SK-N-SH treated with all-trans-retinoic acid at 6 μM for 48 hours (cell line): ENCODE results near the gene GOLPH3.
"Not testable (repeated sequence)": the region's sequence is repeated elsewhere in the genome, so short reads cannot be mapped to it uniquely, and the experiment has no call there.

Source experiments
- ARNTL ChIP-seq: fragments of 450-650 bp; formaldehyde crosslinking; IDR thresholded peaks from 2 replicates; pipeline ENCODE4 v1.5.0; 2020; ENCODE audit warnings: low read depth, mild to moderate bottlenecking, moderate library complexity, borderline replicate concordance
- ESRRG ChIP-seq: fragments of 250-450 bp; sonication (Bioruptor Pico); IDR thresholded peaks from 2 replicates; pipeline ENCODE4 v1.6.1; 2021; ENCODE audit warnings: mild to moderate bottlenecking
- GLIS3 ChIP-seq: fragments of 250-450 bp; sonication (Bioruptor Pico); IDR thresholded peaks from 2 replicates; pipeline ENCODE4 v1.5.0; 2020; ENCODE audit warnings: mild to moderate bottlenecking, moderate library complexity
- OSR1 ChIP-seq: fragments of 250-450 bp; sonication (Bioruptor Pico); IDR thresholded peaks from 2 replicates; pipeline ENCODE4 v1.8.0; 2022; ENCODE audit warnings: moderate library complexity, mild to moderate bottlenecking, inconsistent platforms
- PPARA ChIP-seq: fragments of 250-450 bp; sonication (Bioruptor Pico); IDR thresholded peaks from 2 replicates; pipeline ENCODE4 v1.5.0; 2020; ENCODE audit warnings: mild to moderate bottlenecking, borderline replicate concordance
- RARB ChIP-seq: fragments of 250-450 bp; sonication (Bioruptor Pico); IDR thresholded peaks from 2 replicates; pipeline ENCODE4 v1.8.0; 2021; ENCODE audit warnings: mild to moderate bottlenecking, moderate library complexity
- SNAI2 ChIP-seq: fragments of 250-450 bp; sonication (Bioruptor Pico); IDR thresholded peaks from 2 replicates; pipeline ENCODE4 v1.5.0; 2020; ENCODE audit warnings: mild to moderate bottlenecking, moderate library complexity
- TCF4 ChIP-seq: fragments of 250-450 bp; sonication (Bioruptor Pico); IDR thresholded peaks from 2 replicates; pipeline ENCODE4 v1.8.0; 2021; ENCODE audit warnings: mild to moderate bottlenecking, moderate library complexity, borderline replicate concordance
- TOX ChIP-seq: fragments of 250-450 bp; sonication (Bioruptor Pico); IDR thresholded peaks from 2 replicates; pipeline ENCODE4 v1.8.0; 2021; ENCODE audit warnings: mild to moderate bottlenecking, moderate library complexity, borderline replicate concordance
- ZFP3 ChIP-seq: fragments of 250-450 bp; sonication (Bioruptor Pico); IDR thresholded peaks from 2 replicates; pipeline ENCODE4 v1.5.0; 2020; ENCODE audit warnings: mild to moderate bottlenecking, moderate library complexity
- ZFP30 ChIP-seq: fragments of 450-650 bp; formaldehyde crosslinking; IDR thresholded peaks from 2 replicates; pipeline ENCODE4 v1.5.0; 2022; ENCODE audit warnings: mild to moderate bottlenecking, moderate library complexity
- ZNF565 ChIP-seq: fragments of 450-650 bp; formaldehyde crosslinking; conservative IDR thresholded peaks from 2 replicates; pipeline ENCODE4 v1.5.0; 2020; ENCODE audit warnings: low read depth, mild to moderate bottlenecking, moderate library complexity
- TF ChIP-seq, protein P1 (sequence below): fragments of 250-450 bp; sonication (Bioruptor Pico); IDR thresholded peaks from 2 replicates; pipeline ENCODE4 v1.8.0; 2020; ENCODE audit warnings: mild to moderate bottlenecking, moderate library complexity, borderline replicate concordance
- TF ChIP-seq, protein P2 (sequence below): fragments of 250-450 bp; sonication (Bioruptor Pico); IDR thresholded peaks from 2 replicates; pipeline ENCODE4 v1.5.0; 2020; ENCODE audit warnings: mild to moderate bottlenecking, moderate library complexity

DNA sequence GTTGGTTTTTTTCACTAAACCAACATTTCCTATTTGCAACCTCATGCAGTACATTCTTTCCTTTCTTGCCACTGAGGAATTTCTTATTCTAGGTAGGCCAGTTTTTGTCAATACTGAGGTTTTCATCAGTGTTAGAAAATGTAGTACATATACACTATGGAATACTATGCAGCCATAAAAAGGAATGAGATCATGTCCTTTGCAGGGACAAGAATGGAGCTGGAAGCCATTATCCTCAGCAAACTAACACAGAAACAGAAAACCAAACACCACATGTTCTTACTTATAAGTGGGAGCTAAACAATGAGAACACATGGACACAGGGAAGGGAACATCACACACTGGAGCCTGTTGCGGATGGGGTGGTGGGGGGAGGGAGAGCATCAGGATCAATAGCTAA, 93.6 kb downstream of the GOLPH3 start:
- not testable (repeated sequence) for TF ChIP-seq ESRRG; ZFP30 (CRISPR knock-in tag); SNAI2 (CRISPR knock-in tag); ZNF565 (CRISPR knock-in tag); TOX (CRISPR knock-in tag); TCF4; RARB (CRISPR knock-in tag); GLIS3 (CRISPR knock-in tag); OSR1; ZFP3; ARNTL (CRISPR knock-in tag); PPARA
- TF ChIP-seq, protein P1, sequence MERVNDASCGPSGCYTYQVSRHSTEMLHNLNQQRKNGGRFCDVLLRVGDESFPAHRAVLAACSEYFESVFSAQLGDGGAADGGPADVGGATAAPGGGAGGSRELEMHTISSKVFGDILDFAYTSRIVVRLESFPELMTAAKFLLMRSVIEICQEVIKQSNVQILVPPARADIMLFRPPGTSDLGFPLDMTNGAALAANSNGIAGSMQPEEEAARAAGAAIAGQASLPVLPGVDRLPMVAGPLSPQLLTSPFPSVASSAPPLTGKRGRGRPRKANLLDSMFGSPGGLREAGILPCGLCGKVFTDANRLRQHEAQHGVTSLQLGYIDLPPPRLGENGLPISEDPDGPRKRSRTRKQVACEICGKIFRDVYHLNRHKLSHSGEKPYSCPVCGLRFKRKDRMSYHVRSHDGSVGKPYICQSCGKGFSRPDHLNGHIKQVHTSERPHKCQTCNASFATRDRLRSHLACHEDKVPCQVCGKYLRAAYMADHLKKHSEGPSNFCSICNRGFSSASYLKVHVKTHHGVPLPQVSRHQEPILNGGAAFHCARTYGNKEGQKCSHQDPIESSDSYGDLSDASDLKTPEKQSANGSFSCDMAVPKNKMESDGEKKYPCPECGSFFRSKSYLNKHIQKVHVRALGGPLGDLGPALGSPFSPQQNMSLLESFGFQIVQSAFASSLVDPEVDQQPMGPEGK (CRISPR knock-in tag) = not testable (repeated sequence)
- TF ChIP-seq, protein P2, sequence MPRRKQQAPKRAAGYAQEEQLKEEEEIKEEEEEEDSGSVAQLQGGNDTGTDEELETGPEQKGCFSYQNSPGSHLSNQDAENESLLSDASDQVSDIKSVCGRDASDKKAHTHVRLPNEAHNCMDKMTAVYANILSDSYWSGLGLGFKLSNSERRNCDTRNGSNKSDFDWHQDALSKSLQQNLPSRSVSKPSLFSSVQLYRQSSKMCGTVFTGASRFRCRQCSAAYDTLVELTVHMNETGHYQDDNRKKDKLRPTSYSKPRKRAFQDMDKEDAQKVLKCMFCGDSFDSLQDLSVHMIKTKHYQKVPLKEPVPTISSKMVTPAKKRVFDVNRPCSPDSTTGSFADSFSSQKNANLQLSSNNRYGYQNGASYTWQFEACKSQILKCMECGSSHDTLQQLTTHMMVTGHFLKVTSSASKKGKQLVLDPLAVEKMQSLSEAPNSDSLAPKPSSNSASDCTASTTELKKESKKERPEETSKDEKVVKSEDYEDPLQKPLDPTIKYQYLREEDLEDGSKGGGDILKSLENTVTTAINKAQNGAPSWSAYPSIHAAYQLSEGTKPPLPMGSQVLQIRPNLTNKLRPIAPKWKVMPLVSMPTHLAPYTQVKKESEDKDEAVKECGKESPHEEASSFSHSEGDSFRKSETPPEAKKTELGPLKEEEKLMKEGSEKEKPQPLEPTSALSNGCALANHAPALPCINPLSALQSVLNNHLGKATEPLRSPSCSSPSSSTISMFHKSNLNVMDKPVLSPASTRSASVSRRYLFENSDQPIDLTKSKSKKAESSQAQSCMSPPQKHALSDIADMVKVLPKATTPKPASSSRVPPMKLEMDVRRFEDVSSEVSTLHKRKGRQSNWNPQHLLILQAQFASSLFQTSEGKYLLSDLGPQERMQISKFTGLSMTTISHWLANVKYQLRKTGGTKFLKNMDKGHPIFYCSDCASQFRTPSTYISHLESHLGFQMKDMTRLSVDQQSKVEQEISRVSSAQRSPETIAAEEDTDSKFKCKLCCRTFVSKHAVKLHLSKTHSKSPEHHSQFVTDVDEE (CRISPR knock-in tag) = not testable (repeated sequence)
